ENCODE data around the gene RYR2. TPM values are rescaled to one million over a fixed set of nuclear protein-coding genes. Genes with fewer than 3 reads are reported as not detected.
"Not testable (repeated sequence)": the region's sequence is repeated elsewhere in the genome, so short reads cannot be mapped to it uniquely, and the experiment has no call there.

Gene RYR2
- total and polyA plus RNA-seq, 8 donors, result 0.25 to 33.5 (median 2.5) TPM

DNA sequence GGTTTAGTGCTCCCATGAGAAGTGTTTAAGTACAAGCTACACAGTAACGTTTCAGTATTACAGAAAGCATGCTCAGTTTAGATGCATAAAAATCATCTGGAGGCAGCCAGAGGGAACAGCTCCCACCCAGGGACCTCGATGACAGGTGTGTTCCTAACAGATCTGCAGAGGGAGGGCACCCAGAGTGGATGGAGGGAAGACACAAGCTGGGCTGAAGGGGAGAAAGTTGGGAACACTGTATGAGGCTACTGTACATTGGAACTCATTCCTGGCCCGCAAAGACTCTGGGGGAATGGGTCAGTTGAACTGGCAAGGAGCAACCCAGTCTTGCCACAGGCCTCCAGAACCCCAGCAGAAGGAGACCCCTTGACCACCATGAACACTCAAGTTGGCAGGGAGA, 796.3 kb downstream of the RYR2 start:
- intact Hi-C loops (cut with DNase I; ENCODE audit: low total_unique reads), result no loop called here
- no peak for TF ChIP-seq EP300 (IDR thresholded peaks at IDR 0.05)
- TF ChIP-seq CTCF (IDR thresholded peaks at IDR 0.05), result no peak
- no peak for TF ChIP-seq POLR2A (IDR thresholded peaks at IDR 0.05)
- no peak for TF ChIP-seq POLR2AphosphoS5 (IDR thresholded peaks at IDR 0.05)
- H3K4me3 ChIP-seq, result no peak overlapping the region
- 23 to 65% (median 52%) methylated on average over 3 of the region's 3 CpGs for WGBS, 5 donors
- H3K4me1 ChIP-seq, result no peaks in the 10 kb centered on the region
- H3K36me3 ChIP-seq, result no peaks in the 10 kb centered on the region
- peaks cover 0 to 6% (median 0%) of the 10 kb centered on the region in 4 donors for H3K9me3 ChIP-seq
- H3K27ac ChIP-seq, result no peak overlapping the region
- DNase-seq, result no peak
- H3K27me3 ChIP-seq, result no peaks in the 10 kb centered on the region

GRCh38 chr1:237838904-237839534, 797.0 kb downstream of the RYR2 start:
- H3K27me3 ChIP-seq, result no peaks in the 10 kb centered on the region
- no peak overlapping the region for H3K27ac ChIP-seq
- no peaks in the 10 kb centered on the region for H3K36me3 ChIP-seq
- H3K4me3 ChIP-seq, result no peak overlapping the region
- H3K4me1 ChIP-seq, result no peaks in the 10 kb centered on the region
- peaks cover 0 to 9% (median 2%) of the 10 kb centered on the region in 4 donors for H3K9me3 ChIP-seq
- 83 to 97% (median 92%) methylated on average over 6 of the region's 6 CpGs for WGBS, 5 donors
- no peak for TF ChIP-seq POLR2AphosphoS5 (IDR thresholded peaks at IDR 0.05)
- intact Hi-C loops (cut with DNase I; ENCODE audit: low total_unique reads), result no loop called here
- no peak for DNase-seq

GRCh38 chr1:237841485-237841884, 799.5 kb downstream of the RYR2 start:
- peaks cover 0 to 9% (median 4%) of the 10 kb centered on the region in 4 donors for H3K9me3 ChIP-seq
- no peak for TF ChIP-seq EP300 (IDR thresholded peaks at IDR 0.05)
- TF ChIP-seq CTCF (IDR thresholded peaks at IDR 0.05), result no peak
- no peak for TF ChIP-seq POLR2A (IDR thresholded peaks at IDR 0.05)
- TF ChIP-seq POLR2AphosphoS5 (IDR thresholded peaks at IDR 0.05), result no peak
- no peaks in the 10 kb centered on the region for H3K36me3 ChIP-seq
- H3K4me1 ChIP-seq, result no peaks in the 10 kb centered on the region
- intact Hi-C loops (cut with DNase I; ENCODE audit: low total_unique reads), result no loop called here
- H3K27ac ChIP-seq, result no peak overlapping the region
- WGBS, 5 donors, result 44 to 75% (median 52%) methylated on average over 3 of the region's 3 CpGs
- no peak for DNase-seq
- H3K27me3 ChIP-seq, result no peaks in the 10 kb centered on the region
- H3K4me3 ChIP-seq, result no peak overlapping the region

GRCh38 chr1:237843516-237843915, 801.5 kb downstream of the RYR2 start:
- H3K4me1 ChIP-seq; H3K27me3 ChIP-seq; H3K4me3 ChIP-seq; H3K36me3 ChIP-seq; H3K9me3 ChIP-seq; DNase-seq; H3K27ac ChIP-seq; intact Hi-C loops (cut with DNase I; ENCODE audit: low total_unique reads): not testable (repeated sequence)
- WGBS, 5 donors, result 91 to 95% (median 94%) methylated on average over 3 of the region's 3 CpGs

GRCh38 chr1:237851210-237851845, 809.3 kb downstream of the RYR2 start:
- 24 to 32% (median 29%) methylated on average over 6 of the region's 6 CpGs for WGBS, 5 donors
- intact Hi-C loops (cut with DNase I; ENCODE audit: low total_unique reads), result no loop called here
- peak; percentile 38 to 75 for DNase-seq
- Histone ChIP-seq H3K4me1 (no peaks in the 10 kb centered on the region), H3K27ac (no peak overlapping the region), H3K36me3 (no peaks in the 10 kb centered on the region), H3K27me3 (no peaks in the 10 kb centered on the region), H3K9me3 (no peaks in the 10 kb centered on the region), H3K4me3 (no peak overlapping the region)
- TF ChIP-seq POLR2AphosphoS5 (IDR thresholded peaks at IDR 0.05) (no peak), CTCF (IDR thresholded peaks at IDR 0.05) (peak in 3 of 7 experiments; percentile 15 to 17 (median 16))
